ENCODE results near the gene DIAPH2. TPM values are rescaled to one million over a fixed set of nuclear protein-coding genes. Genes with fewer than 3 reads are reported as not detected.

Gene DIAPH2
- total and polyA plus RNA-seq, 8 donors = 1.9 to 10.0 (median 5.9) TPM

DNA sequence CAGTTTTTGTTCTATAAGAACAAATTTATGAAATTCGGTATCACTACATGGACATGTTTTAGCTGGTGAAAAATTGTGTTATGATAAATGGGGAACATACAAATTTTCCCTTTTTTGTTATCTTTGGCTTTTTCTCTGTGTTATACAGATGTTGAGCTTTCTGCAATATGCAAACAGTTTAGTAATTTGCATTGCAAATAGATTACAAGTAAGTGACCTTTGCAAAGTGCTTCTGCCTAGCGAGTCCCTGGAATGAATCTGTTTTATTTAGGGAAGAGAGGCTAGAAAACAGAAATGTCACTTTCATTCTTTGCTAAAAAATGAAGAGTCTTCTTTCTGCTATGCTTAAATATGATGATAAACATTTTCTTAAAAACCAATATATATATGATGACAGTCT, 660.1 kb downstream of the DIAPH2 start:
- 50 to 90% methylated on average over 2 of the region's 2 CpGs for WGBS, 2 donors
- FAIRE-seq (no peak), ATAC-seq (no peak), DNase-seq (no peak)
- H3K9me3 ChIP-seq = no peaks in the 10 kb centered on the region
- H3K27me3 ChIP-seq = no peaks in the 10 kb centered on the region
- no peak overlapping the region for H3K27ac ChIP-seq
- no peaks in the 10 kb centered on the region for H3K4me1 ChIP-seq
- no peaks in the 10 kb centered on the region for H3K36me3 ChIP-seq
- intact Hi-C loops (cut with DNase I) = no loop called here
- no peak overlapping the region for H3K4me3 ChIP-seq
- TF ChIP-seq, protein P1, sequence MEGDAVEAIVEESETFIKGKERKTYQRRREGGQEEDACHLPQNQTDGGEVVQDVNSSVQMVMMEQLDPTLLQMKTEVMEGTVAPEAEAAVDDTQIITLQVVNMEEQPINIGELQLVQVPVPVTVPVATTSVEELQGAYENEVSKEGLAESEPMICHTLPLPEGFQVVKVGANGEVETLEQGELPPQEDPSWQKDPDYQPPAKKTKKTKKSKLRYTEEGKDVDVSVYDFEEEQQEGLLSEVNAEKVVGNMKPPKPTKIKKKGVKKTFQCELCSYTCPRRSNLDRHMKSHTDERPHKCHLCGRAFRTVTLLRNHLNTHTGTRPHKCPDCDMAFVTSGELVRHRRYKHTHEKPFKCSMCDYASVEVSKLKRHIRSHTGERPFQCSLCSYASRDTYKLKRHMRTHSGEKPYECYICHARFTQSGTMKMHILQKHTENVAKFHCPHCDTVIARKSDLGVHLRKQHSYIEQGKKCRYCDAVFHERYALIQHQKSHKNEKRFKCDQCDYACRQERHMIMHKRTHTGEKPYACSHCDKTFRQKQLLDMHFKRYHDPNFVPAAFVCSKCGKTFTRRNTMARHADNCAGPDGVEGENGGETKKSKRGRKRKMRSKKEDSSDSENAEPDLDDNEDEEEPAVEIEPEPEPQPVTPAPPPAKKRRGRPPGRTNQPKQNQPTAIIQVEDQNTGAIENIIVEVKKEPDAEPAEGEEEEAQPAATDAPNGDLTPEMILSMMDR (IDR thresholded peaks at IDR 0.05) = no peak

DNA sequence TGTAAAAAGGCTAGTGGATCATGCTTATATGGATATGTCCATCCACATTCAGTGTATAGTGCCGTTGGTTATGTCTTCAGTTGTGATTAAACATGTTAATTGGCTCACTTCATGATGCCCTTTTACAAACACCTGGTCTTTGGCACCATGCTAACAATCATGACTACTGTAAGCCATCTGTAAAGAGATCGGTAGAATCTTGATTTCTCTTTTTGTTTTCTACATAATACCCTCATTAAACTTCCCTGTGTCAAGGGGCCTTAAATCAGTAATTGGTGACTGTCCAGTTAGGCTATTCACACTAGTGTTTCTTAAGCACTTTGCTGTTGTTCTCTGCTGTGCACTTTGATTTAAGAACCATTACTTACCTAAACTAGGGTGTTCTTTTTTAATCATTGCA, 674.3 kb downstream of the DIAPH2 start:
- Histone ChIP-seq H3K4me3 (no peak overlapping the region), H3K27me3 (no peaks in the 10 kb centered on the region), H3K4me1 (no peaks in the 10 kb centered on the region), H3K36me3 (no peaks in the 10 kb centered on the region), H3K9me3 (no peaks in the 10 kb centered on the region), H3K27ac (no peak overlapping the region)
- TF ChIP-seq, protein P1 (IDR thresholded peaks at IDR 0.05) = no peak
- no peak for ATAC-seq
- WGBS, 2 donors = 77 to 92% methylated on average over 2 of the region's 2 CpGs
- DNase-seq = no peak
- intact Hi-C loops (cut with DNase I) = no loop called here
- no peak for FAIRE-seq

DNA sequence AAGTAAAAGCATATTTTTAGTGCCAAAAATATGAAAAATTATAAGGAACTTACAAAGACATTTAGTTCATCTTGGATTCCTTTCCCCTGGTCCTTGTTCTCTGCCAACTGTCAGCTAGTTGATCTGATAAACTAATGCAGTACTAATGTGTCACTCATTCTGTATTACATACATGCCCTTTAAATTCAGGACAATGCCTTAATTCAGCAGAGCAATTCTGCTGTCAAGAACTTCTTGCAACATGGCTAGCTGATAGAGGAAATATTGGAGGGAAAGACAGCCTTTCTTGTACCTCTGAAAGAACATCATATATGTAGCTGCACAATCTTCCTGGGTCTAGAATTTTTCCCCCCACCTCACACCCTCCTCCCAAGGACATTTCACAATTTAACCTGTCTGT, 679.2 kb downstream of the DIAPH2 start:
- Histone ChIP-seq H3K4me1 (no peaks in the 10 kb centered on the region), H3K4me3 (no peak overlapping the region), H3K27me3 (peaks cover 0 to 6% (median 0%) of the 10 kb centered on the region in 4 donors), H3K36me3 (no peaks in the 10 kb centered on the region), H3K9me3 (no peaks in the 10 kb centered on the region), H3K27ac (no peak overlapping the region)
- TF ChIP-seq, protein P1 (IDR thresholded peaks at IDR 0.05) = no peak
- DNase-seq (no peak), ATAC-seq (no peak), FAIRE-seq (no peak)
- intact Hi-C loops (cut with DNase I) = no loop called here

DNA sequence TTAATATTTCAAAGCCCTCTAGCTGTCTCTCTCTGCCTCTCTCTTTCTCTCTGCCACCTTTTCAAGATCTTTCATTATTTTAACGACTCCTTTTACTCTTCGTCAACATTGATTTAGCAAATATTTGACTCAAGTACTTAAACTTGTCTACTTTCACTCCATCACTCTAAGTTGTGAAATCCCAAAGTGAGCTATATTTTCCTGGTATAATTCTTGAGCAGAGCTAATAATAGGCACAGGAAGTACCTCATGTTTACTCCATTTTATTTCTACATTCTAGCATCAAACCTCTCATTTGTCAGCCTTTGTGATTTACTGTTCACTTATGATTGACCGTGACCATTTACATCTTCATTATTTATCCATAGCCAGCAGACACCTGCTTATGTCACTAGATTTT, 681.6 kb downstream of the DIAPH2 start:
- WGBS, 2 donors = 47 to 50% methylated on average over 3 of the region's 3 CpGs
- intact Hi-C loops (cut with DNase I) = no loop called here
- TF ChIP-seq, protein P1 (IDR thresholded peaks at IDR 0.05) = no peak
- FAIRE-seq = no peak
- Histone ChIP-seq H3K27ac (no peak overlapping the region), H3K4me3 (no peak overlapping the region), H3K9me3 (no peaks in the 10 kb centered on the region), H3K27me3 (peaks cover 0 to 11% (median 0%) of the 10 kb centered on the region in 4 donors), H3K36me3 (no peaks in the 10 kb centered on the region), H3K4me1 (no peaks in the 10 kb centered on the region)
- no peak for DNase-seq
- ATAC-seq = no peak

DNA sequence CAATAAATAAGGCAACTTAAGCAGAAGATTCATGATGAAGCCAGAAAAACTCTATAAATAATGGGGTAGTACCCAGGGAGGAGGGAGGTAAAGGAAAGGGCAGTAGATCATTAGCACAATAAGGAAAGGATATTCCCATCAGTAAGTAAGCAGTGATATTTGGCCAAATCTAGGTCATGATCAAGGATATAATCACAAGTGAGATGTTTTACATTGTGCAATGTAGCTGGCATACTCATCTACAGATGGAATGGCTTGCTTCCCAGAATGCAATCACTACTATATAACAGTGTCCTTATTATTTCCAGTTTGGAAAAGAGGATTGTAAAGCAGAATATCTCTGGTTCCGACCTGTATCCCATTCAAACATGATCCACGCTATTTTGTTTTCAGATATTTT, 682.5 kb downstream of the DIAPH2 start:
- Histone ChIP-seq H3K9me3 (no peaks in the 10 kb centered on the region), H3K27me3 (peaks cover 0 to 11% (median 0%) of the 10 kb centered on the region in 4 donors), H3K27ac (no peak overlapping the region), H3K36me3 (no peaks in the 10 kb centered on the region), H3K4me3 (no peak overlapping the region), H3K4me1 (no peaks in the 10 kb centered on the region)
- DNase-seq (no peak), FAIRE-seq (no peak), ATAC-seq (no peak)
- TF ChIP-seq, protein P1 (IDR thresholded peaks at IDR 0.05) = no peak
- 81 to 97% methylated on average over 2 of the region's 2 CpGs for WGBS, 2 donors
- intact Hi-C loops (cut with DNase I) = no loop called here

Measured in pancreas (tissue), 10 donors.